Measurements from ENCODE around the gene PRSS57. TPM values are rescaled to one million over a fixed set of nuclear protein-coding genes. Genes with fewer than 3 reads are reported as not detected.

Gene PRSS57
- total RNA-seq, 1 donor from 2014 or later = not detected

DNA sequence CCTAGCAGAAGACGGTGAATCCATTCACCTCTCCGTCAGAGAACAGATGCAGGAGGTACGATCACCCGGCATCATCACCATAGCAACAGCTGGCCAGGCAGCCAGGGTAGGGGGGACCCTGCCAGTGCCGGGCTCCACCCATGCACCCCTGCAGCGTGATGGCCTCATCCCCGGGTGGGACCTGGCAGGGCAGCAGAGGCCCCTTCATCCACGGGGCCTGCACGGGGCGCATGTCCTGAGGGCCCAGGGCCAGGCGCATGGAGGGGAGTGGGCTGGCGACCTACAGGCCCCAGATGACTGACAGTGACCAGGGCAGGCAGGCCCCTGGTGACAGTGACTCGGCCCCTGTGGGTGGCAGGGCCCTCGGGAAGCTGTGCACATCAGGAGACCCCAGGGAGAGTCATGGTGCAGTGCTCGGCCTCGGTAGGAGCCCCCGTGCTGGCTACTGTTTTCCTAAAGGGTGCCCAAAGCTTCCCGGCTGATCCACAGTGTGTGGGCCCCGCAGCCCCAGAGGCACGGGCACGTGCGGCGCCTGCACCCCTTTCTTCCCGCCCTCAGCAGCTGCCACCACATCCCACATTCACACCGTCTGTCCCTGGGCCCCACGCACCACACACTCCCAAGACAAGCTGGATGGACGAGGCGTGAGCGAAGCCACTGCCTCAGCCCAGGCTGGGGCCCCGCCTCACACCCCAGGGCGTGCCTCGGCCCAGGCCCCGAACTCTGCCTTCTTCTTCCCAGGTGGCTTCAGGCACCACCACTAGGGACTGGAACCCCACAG, 37.0 kb downstream of the PRSS57 start:
- no peak for DNase-seq (ENCODE audit: low spot score)
- intact Hi-C loops (cut with DNase I) = no loop called here

DNA sequence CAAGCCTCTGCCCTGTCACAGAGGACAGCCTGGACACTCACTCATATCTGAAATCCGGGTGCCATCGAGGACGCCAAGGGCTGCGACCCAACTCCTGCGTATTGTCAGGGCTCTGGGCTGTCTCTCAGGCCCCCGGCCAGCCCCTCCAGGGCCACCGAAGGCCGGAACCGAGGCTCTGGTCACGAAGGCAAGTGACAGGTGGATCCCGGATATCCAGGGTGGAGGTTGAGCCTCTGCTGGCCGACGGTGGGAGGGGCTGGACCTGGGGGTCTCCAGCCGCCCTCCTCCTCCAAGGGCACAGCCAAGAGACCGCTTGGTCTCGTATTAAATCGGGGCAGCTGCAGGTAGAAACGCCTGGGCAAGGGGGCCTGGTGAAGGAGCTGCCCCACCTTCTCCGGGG, 37.6 kb downstream of the PRSS57 start:
- DNase-seq (ENCODE audit: low spot score) = no peak
- intact Hi-C loops (cut with DNase I) = no loop called here

DNA sequence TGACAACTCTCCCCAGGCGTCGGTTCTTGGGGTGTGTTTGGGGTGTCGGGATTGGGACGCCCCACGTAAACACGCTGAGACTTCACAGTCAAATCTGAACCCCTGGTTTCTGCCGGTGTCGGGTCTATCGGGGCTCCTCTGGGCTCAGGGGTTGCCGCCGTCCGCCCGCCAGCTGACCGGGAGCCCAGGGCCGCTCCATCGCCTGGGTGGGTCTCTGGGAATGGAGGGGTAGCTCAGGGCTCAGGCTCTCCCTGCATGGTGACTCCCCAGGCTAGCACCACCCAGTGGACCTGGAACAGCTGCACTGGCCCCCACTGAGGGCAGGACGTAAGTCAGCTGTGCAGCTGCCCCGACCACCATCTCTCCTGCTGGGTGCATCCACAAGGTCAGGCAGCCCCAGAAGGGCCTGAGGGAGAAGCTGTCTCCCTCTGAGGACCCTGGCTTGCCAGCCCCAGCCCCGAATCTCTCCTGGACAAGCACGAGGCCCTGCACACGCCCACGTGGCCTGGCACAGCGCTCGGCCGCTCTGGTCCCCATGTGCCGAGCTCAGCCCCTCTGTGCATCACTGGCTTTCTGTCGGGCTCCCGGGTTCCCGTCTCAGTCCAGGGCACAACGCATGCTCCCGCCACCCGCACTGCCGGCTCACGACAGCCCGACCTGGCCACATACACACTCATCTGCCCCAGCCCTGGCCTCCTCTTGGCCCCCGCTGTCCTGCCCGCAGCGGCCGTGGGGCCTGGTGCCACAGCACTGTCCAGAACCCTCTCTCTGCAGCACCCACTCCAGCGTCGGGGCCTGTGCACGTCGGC, 38.3 kb downstream of the PRSS57 start:
- intact Hi-C loops (cut with DNase I) = no loop called here
- no peak for DNase-seq (ENCODE audit: low spot score)

DNA sequence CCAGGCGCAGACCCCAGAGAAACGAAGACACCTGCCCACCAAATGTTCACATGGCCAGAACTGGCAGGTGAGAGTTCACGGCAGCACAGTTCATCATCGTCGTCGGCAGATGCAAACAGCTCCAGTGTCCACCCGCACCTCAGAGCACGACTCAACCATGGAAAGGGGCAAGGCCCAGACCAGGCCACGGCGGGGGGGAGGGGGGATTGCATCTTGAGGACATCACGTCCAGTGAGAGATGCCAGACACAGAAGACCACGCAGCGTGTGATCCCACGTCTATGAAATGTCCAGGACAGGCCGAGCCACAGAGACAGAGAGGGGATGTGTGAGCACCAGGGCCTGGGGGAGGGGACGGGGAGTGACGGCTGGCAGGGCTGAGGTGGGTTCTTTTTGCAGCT, 39.6 kb downstream of the PRSS57 start:
- intact Hi-C loops (cut with DNase I) = no loop called here
- DNase-seq (ENCODE audit: low spot score) = no peak

DNA sequence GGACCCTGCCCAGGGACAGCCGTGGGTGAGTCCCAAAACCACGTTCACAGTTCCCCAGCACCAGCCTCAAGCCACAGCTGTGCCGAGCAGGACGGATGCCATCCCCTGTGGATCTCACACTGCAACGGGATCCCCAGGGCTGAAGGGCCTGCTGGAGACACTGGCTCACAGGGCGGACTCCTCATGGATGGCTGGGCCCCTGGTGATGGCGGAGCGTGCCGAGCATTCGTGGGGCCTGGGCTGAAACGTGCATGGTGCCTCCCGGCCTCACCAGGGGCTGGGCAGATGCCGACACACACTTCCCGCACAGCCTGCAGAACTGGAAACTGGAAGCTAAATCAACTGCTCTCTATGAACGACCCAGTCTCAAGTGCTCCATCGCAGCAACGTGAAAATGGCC, 41.8 kb downstream of the PRSS57 start:
- DNase-seq (ENCODE audit: low spot score) = no peak
- intact Hi-C loops (cut with DNase I) = no loop called here

DNA sequence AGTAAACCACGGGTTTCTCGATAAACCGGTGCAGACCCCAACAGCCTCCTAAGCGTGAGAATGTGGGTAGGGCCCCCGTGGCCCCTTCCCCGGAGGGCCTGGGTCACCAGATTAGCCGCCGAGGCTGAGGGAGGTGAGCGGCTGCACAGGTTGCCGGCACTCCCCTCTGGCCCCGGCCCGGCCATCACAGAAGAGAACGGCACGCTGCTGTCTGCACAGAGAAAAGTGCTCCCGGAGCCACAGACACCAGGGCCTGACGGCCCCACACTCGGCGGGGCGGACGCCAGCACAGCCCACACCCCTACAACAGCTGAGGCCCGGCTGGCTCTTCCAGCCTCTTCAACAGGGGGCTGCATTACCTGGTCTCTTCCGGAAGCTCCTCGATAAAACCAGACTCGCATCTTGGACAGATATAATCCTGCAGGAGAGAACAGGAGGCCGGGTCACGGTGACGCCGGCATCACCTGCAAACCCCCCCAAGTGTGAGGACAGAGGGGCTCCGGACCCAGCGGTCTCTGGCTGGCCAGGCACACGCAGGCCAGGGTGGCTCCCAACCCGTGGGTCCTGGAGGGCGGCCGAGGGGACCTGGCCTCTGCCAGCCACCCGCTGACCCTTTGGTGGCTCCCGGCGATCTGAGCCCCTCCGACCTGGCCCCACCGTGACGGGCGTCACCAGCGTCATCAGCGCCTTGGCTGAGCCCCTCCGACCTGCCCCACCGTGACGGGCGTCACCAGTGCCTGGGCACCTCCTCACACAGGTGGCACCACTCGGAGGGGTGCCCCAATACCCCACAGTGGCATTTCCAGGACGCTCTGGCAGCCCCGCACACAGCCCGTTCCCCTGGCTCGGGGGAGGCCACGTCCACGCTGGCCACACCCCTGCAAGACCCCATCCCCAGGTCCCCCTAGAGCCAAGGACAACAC, 42.5 kb downstream of the PRSS57 start:
- no peak for DNase-seq (ENCODE audit: low spot score)
- intact Hi-C loops (cut with DNase I) = no loop called here

DNA sequence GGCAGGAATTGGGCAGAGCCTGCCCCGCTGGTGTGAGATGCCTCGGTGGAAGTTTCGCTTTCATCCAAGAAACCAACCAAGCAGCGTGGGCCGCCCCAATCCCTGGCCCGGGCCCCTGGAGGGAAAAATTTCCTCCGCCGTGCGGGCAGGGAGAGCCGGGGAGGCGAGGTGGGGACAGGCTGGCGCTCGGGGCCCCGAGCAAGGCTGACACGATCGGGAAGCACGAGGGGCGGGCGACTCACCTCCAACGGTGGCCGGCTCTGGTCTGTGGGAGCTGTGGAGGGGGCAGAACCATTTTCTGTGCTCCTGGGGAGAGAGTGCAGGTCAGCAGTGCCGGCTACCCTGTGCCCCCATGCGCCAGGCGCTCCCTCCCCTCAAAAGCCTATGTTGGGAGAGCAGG, 43.3 kb downstream of the PRSS57 start:
- intact Hi-C loops (cut with DNase I) = no loop called here
- DNase-seq (ENCODE audit: low spot score) = no peak

DNA sequence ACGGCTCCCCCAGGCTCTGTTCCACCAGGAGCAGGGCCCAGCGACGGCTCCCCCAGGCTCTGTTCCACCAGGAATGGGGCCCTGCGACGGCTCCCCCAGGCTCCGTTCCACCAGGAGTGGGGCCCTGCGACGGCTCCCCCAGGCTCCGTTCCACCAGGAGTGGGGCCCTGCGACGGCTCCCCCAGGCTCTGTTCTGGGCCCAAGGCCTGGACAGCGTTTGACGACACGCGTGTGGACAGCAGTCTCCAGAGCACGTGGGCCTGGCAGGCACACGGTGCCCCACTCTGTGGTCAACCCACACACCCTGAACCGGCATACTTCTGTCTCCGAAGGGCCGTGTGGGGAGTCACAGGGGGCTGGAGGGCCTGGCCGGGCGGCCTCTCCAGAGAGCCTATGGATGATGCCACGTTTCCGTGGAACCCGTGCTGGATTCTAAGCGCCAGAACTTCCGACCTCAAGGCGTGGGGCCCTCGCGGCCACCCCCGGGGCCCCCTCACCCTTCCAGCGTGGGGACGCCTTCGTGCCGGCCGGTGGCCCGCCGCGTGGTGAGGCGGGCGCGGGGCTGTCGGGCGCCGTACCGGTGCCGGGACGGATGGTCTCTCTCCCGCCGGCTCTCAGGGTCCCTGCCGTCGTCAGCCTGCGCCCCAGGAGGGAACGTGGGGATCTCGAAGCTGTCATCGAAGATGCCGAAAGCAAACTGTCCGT, 44.0 kb downstream of the PRSS57 start:
- DNase-seq (ENCODE audit: low spot score) = no peak

DNA sequence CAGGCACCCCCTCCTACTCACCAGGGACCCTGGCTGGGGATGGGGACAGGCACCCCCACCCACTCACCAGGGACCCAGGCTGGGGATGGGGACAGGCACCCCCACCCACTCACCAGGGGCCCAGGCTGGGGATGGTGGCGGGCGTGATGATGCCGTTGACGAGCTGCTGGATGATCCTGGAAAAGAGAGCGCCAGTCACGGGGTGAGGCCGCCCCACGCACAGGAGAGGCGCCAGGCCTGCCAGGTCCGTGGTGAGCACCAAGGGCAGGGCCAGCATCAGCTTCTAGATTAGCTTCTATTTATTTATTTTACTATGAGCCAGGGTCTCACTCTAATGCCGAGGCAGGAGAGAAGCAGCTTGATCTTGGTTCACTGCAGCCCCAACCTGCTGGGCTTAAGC, 45.1 kb downstream of the PRSS57 start:
- intact Hi-C loops (cut with DNase I) = no loop called here

More for the DNA sequence above, 44.0 kb downstream of the PRSS57 start:
- intact Hi-C loops (cut with DNase I) = no loop called here

DNA sequence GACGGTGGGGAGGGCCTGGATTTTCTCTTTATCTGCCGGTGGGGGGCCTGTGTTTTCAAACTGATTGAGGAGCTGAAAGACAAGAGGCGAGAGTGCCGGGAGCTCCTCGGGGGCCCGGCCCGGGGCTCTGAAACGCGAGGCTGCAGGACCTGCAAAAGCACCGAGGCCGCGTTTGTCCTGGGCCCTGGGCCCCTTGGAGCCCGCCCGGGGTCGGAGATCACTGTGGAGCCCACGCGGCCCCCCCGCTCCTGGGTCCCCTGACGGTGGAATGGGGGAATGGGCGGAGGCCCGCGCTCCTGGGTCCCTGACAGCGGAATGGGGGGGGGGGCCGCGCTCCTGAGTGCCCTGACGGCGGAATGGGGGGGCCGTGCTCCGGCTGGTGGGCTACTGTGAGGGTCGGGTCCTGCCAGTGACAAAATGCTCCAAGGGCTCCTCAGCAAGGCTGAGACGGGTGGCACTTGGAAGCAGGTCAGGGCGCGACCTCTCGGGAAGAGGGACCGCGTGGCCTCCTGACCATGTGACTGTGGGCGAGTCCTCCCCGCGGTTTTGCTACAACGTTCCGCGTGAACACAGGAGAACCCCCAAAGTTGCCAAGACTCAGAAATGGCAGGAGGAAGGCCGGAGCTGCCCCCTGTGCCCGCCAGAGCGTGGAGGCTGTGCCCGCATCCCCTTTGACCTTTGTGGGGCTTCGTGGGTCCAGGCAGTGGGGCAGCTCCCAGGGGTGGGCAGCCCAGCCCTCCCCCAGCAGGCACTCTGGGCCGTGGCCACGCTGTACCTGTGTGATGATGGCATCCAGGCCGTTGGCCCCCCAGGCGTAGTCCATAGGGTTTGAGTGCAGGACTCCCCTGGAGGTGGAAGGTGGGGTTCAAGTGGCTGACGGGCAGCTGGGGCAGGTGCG, 46.1 kb downstream of the PRSS57 start:
- DNase-seq (ENCODE audit: low spot score) = no peak
- intact Hi-C loops (cut with DNase I) = no loop called here

More for the DNA sequence above, 45.1 kb downstream of the PRSS57 start:
- DNase-seq (ENCODE audit: low spot score) = no peak

DNA sequence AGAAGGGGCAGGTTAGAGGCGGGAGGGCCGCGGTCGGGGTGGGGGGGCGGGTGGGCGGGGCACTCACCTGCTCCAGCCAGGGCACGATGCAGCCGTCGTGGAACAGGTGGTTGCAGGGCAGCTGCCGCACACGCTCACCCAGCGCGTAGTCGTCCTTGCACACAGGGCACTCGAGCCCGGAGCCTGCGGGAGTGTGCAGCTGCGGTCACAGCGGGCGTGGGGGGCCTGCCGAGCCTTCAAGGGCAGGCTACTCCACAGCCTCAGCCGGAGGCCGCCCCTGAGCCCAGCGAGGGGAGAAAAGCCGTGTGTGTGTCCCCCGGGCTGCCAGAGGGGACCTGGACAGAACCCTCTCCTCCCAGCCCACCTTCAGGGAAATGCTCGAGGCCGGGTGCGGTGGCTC, 46.9 kb downstream of the PRSS57 start:
- intact Hi-C loops (cut with DNase I) = no loop called here
- DNase-seq (ENCODE audit: low spot score) = no peak

DNA sequence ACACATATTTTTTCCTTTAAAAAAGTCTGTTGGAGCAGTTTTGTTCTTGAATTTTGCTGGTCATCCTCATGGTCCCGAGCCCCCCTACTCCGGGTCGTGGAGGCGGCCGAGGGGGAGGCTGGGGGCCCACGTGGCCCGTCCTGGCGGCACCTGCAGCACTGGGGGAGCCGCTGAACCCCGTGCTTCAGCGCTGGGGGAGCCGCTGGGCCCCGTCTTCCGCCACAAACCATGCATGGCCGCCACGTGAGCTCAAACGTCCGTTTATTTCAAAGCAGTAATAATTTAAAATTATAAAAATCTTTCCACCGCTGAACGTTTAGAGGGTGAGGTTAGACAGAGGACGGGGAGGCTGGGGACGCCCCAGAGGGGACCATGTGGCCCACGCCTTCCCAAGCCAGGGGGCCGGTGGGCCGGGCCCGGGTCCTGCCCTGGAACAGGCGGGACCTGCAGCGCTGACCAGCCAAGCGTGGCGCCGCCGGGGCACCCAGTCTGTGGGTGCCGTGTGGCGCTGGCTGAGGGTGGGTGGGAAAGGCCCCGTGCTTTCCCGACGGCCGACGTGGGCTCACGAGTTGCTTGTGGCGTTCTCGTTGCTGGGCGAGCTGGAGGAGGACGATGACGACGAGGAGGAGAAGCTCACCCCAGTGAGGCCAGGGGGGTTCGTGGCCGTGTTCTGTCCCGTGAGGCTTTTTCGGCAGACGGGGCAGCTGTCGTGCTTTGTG, 47.5 kb downstream of the PRSS57 start:
- DNase-seq (ENCODE audit: low spot score) = no peak
- intact Hi-C loops (cut with DNase I) = no loop called here

DNA sequence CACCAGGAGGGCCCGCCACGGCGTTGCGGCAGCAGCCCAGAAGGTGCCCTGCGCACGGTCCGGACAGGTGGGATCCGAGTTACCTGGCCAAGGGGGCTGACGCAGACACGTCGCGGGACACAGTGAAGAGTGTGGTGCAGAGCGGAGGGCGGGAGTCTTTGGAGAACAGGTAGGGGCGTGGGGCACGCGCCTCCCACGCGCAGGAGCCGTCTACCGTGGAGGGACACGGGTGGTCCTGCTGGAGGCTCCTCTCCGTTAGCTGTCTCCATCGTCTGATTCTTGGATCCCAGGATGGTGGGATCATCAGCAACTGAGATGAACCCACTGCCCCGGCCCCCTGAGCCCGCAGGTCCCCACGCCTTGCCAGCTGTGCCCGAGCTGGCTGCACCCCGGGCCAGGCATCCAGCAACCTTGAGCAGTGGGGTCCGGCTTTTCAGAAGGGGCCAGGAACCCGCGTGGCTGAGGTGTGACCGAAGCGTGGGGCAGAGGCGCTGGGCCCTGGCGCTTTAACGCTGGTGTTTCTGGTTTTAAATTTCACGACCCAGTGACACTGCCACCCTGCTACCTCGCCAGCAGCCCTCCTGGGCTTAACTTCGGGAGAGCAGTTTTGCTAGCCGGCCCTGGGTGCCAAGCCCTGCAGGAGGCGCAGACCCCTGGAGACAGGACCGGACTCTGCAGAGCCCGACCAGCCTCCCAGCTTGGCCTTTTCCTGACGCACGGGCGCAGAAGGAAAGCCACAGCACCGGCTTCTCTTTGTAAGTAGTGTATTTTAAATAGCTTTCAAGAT, 48.3 kb downstream of the PRSS57 start:
- no peak for DNase-seq (ENCODE audit: low spot score)
- intact Hi-C loops (cut with DNase I) = no loop called here

DNA sequence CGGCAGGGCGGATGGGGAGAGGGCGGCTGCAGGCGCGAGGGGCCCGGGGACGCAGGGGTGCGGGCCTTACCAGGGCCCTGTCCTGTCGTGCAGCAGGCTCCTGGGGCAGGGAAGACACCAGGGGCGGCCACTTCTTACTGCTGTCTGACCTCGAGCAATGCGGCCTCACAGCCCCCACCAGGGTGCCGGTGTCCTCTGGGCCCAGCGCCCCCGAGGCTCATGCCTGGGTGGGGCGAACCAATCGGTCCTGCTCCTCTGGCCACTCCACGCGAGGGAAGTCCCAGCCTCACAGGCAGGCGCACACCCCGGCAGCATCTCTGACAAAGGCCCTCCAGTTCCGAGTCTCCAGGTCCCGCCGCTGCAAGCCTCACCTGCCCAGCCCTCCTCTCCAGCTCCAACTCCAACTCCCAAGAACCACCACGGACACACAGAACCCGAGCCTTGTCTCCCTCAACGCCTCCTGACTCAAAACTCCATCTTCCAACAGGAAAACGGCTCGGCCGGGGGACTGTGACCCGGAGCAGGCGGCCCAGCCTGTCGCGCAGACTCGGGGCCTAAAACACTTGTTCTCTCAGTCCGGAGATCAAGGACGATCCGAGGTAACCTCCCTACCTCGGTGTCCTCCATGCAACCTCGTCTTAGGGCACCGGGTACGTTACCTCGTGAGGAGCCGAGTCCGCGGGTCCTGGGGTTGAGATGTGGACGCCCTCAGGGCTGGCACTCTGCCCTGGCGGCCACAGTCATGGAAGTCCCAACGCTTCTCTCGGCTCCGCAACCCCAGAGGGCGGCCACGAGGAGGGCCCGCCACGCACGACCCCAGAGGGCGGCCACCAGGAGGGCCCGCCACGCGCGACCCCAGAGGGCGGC, 49.1 kb downstream of the PRSS57 start:
- no peak for DNase-seq (ENCODE audit: low spot score)
- intact Hi-C loops (cut with DNase I) = no loop called here

DNA sequence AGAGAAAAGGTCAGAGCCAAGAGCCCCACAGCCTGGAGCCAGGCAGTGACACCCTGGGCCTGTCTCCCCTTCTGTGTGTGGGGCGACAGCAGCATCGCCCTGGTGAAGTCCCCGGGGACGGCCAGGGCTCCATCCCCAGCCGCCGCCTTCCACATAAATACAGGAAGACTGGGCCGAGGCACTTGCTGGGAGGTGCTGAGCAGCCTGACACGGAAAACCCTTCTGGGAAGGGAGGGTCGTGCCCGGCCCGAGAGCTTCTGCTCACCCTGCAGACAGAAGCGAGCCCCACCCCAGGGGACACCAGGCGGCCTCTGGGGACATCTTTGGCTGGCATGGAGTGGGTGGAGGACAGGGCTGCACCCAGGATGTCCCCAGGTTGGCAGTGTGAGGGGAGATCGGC, 50.5 kb downstream of the PRSS57 start:
- DNase-seq (ENCODE audit: low spot score) = no peak

DNA sequence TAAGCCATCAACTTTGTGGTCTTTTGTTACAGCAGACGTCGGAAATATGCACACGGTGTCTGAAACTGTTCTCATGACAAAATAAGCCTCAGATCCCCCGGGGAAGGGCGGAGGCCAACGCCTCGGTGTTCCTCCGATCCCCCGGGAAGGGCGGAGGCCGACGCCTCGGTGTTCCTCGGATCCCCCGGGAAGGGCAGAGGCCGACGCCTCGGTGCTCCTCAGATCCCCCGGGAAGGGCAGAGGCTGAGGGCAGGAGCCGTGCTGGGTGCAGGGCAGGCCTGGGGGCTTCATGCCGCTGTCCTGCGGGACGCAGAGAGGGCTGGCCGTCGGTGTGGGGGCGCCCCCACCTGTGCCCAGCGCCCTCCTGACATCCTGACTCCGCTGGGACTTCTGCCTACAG, 50.9 kb downstream of the PRSS57 start:
- intact Hi-C loops (cut with DNase I) = no loop called here
- no peak for DNase-seq (ENCODE audit: low spot score)

More for the DNA sequence above, 50.5 kb downstream of the PRSS57 start:
- intact Hi-C loops (cut with DNase I) = no loop called here
